Lower leg skin (tissue), 4 donors: ENCODE measurements around the gene C14orf119. TPM values are rescaled to one million over a fixed set of nuclear protein-coding genes. Genes with fewer than 3 reads are reported as not detected.

Experiments
- DNase-seq, 2 donors: peaks; one replicate each; pipeline ENCODE4 v3.0.0-alpha.2; 2019; ENCODE audit warnings: low spot score in 2 of 2
- H3K4me3 ChIP-seq: fragments of 200-600 bp; sonication (generic); 2 replicates; pipeline ENCODE4 v1.5.1; 2017; ENCODE audit warnings: mild to moderate bottlenecking, low read depth; ENCODE audit not compliant: poor library complexity, severe bottlenecking
- POLR2A ChIP-seq, 2 donors: fragments of 450-650 bp; IDR thresholded peaks; one replicate each; pipeline ENCODE4 v1.6.1; 2016 to 2017; ENCODE audit warnings: antibody characterized with exemption in 2 of 2, mild to moderate bottlenecking in 1 of 2, moderate library complexity in 1 of 2
- WGBS, 2 donors: methylation state at CpG; one replicate each; pipeline ENCODE4 v1.1.5; 2018; 5-methylcytosine and 5-hydroxymethylcytosine counted together
- intact Hi-C: fragments of 100-400 bp; cut with DNase I; formaldehyde crosslinking; loops from one replicate; pipeline ENCODE4 v1.15.0; 2023; ENCODE audit warnings: low total_unique reads
- total RNA-seq, 4 donors: library from RNA; depleted of rRNA; stranded (reverse); fragments of >200 nt; gene quantifications; one replicate each; pipeline ENCODE4 v1.1.0, GENCODE V29; 2016
- TF ChIP-seq, protein P1 (sequence below), 3 donors: fragments of 450-650 bp; IDR thresholded peaks; one replicate each; pipeline ENCODE4 v1.5.1; 2016; ENCODE audit warnings: antibody characterized with exemption in 3 of 3, mild to moderate bottlenecking in 3 of 3, moderate library complexity in 2 of 3

C14orf119 gene
- total RNA-seq, 4 donors from 2014 or later: 14.5 to 29.8 (median 19.7) TPM

DNA sequence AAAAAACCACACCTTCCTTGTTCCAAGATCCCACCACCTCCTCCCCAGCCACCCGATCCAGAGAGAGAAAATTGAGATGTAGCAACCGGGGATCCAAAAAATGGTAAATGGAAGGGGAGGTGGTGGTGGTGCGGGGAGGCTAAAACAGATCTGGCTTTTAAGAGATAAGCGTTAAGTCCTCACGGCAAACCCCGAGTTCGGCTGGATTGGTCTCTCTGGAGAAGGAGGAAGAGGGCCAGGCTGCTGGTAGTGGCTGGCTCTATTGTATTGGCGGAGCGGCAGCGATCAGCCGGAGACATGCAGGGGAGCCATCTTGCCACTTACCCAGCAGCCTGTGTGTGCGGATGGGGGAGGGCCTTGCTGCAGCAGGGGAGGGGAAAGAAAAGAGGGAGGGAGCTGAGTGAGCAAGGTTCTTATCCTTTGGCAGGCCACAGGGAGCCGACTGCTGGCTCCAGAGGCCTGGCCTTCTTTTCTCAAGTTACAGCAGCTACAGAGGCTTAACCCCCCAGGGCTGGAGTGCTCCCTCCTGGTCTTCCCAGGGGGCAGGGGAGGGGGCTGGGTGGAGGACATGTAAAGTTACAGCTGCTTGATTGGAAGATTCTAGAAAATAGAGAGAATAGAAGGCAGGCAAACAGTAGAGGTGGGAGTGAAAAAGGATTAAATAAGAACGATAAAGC lies 23.9 kb upstream of the C14orf119 start:
- 1% methylated on average over 14 of the region's 14 CpGs for WGBS, 2 donors
- peak; percentile 85 to 95 for DNase-seq
- intact Hi-C loops: no loop called here
- peak overlapping the region; percentile 31 for H3K4me3 ChIP-seq
- TF ChIP-seq, protein P1, sequence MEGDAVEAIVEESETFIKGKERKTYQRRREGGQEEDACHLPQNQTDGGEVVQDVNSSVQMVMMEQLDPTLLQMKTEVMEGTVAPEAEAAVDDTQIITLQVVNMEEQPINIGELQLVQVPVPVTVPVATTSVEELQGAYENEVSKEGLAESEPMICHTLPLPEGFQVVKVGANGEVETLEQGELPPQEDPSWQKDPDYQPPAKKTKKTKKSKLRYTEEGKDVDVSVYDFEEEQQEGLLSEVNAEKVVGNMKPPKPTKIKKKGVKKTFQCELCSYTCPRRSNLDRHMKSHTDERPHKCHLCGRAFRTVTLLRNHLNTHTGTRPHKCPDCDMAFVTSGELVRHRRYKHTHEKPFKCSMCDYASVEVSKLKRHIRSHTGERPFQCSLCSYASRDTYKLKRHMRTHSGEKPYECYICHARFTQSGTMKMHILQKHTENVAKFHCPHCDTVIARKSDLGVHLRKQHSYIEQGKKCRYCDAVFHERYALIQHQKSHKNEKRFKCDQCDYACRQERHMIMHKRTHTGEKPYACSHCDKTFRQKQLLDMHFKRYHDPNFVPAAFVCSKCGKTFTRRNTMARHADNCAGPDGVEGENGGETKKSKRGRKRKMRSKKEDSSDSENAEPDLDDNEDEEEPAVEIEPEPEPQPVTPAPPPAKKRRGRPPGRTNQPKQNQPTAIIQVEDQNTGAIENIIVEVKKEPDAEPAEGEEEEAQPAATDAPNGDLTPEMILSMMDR (IDR thresholded peaks at IDR 0.05): no peak
- TF ChIP-seq POLR2A (IDR thresholded peaks at IDR 0.05): no peak

DNA sequence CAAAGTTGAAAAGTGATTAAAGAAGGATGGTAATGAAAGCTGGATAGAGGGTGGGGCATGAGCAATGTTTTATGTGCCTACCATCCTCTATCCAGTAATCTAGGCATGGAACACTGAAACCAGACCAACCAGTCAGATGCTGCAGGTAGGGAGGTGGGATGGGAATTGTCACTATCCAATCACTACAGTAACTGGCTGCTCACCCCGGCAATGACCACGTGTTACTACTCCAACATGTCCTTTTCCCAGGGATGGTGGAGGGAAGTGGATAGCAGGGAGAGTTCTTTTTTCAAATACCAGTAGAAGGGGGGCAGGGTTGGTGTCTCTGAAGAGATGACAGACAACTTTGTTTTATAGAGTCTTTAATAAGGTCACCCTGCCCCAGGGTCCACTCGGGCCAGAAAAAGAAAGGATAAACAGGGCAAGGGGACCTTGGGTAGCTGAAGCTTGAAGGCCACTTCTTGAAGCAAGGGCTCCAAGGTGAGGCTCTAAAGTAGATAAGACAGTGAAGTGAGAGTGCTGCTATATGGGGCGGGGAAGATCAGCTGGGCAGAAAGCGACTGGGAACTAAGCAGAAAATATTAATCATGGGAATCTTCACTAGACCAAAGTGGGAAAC lies 23.3 kb upstream of the C14orf119 start:
- DNase-seq: no peak
- WGBS, 2 donors: 39 to 40% methylated on average over 5 of the region's 5 CpGs
- intact Hi-C loops: no loop called here

DNA sequence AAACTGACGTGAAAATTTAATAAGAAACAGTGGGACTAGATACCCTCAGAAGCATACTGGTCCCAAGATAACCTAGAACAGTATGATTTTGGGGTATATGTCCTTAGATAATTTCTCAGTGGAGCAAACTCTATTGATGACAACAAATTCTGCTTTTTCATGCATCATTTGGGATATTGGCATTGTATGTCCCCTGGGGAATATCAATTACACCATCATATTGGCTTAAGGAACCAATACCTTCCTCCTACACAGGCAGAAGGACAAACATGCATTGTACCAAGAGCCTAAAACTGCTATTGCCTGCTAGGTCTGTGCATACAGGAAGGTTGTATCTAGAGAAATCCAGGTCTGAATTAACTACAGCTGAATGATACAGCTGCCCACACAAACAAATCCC lies 20.4 kb upstream of the C14orf119 start:
- intact Hi-C loops: no loop called here
- WGBS, 2 donors: 89 to 91% methylated on average over 1 of the region's 1 CpG
- no peak for DNase-seq
- H3K4me3 ChIP-seq: no peak overlapping the region
- TF ChIP-seq POLR2A (IDR thresholded peaks at IDR 0.05): no peak
- TF ChIP-seq, protein P1 (IDR thresholded peaks at IDR 0.05): no peak

More for the DNA sequence above, 23.3 kb upstream of the C14orf119 start:
- TF ChIP-seq, protein P1 (IDR thresholded peaks at IDR 0.05): no peak
- no peak for TF ChIP-seq POLR2A (IDR thresholded peaks at IDR 0.05)
- H3K4me3 ChIP-seq: no peak overlapping the region

DNA sequence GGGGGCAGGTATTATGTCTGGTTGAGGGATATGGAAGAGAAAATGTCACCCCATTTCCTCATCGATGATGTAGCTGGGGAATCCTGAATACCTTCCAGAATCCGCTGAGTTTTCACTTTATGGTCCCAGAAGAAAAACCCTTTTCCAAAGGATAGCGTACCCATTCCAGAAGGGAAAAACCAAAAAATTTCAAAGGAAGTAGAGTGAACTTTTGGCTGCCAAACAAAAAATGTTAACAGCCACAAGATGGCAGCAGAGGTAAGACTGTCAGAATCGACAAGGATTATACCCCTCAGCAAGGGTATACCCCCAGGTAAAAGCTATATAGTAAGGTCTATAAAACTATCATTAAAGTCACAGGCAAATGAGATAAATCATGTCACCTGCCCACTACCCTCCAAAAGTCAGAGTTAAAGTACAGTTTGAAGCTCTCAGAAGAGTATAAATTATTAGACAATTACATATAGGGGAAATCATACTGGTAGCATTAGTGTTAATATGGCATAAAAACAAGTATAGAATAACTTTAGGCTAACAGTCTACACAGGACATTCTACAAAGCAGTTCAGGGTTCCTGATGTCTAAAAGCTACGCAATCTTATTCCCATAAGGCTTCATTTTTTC lies 18.4 kb upstream of the C14orf119 start:
- intact Hi-C loops: no loop called here
- no peak overlapping the region for H3K4me3 ChIP-seq
- TF ChIP-seq, protein P1 (IDR thresholded peaks at IDR 0.05): no peak
- TF ChIP-seq POLR2A (IDR thresholded peaks at IDR 0.05): no peak
- 58 to 61% methylated on average over 5 of the region's 5 CpGs for WGBS, 2 donors
- DNase-seq: no peak

DNA sequence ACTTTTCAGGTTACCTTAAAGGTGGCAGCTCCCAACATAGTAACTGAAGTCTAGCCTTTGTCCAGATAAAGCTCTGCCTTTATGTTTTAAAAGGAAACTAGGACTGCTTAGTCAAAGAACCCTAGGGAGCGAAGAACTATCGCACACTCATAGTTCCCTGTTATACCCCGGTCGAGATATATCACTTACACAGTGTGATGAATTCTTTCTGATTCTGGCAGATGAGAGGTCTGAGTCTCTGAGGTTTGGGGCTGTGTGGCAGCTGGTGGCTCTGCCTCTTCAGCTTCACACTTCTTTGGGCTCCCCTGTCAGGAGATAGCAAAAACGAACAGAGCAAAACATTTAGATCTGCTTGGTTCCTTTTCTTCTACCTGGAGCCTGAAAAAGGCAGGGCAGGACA lies 17.3 kb upstream of the C14orf119 start:
- intact Hi-C loops: no loop called here
- TF ChIP-seq POLR2A (IDR thresholded peaks at IDR 0.05): no peak
- TF ChIP-seq, protein P1 (IDR thresholded peaks at IDR 0.05): no peak
- 77 to 79% methylated on average over 5 of the region's 5 CpGs for WGBS, 2 donors
- H3K4me3 ChIP-seq: no peak overlapping the region
- no peak for DNase-seq
